Measurements from ENCODE around the gene SOX5.

The SOX5 gene

DNA sequence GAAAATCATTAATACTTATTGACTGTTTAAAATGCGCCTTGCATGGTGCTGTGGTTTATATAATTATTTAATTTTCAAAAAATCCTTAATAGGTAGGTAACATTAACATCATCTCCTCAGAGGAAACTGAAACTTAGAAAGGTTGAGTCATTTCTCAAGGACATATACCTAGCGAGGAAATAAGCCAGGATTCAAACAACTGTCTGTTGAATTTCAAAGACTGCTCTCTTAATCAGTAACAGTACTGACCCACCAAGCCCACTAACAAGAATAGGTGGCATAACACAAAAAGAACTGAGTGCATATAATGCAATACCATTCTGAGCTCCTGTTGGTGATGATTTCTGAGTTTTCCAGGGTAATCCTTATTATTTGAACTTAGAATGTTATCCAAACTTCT lies 174.3 kb downstream of the SOX5 start:
- DNase-seq (no peak), ATAC-seq (no peak)
- Mint-ChIP-seq H3K9me3 (peaks cover 4% of the 10 kb centered on the region), H3K27ac (no peak overlapping the region), H3K4me3 (no peak overlapping the region), H3K4me1 (no peaks in the 10 kb centered on the region), H3K36me3 (ENCODE audit: low read depth) (no peaks in the 10 kb centered on the region), H3K27me3 (no peaks in the 10 kb centered on the region)

DNA sequence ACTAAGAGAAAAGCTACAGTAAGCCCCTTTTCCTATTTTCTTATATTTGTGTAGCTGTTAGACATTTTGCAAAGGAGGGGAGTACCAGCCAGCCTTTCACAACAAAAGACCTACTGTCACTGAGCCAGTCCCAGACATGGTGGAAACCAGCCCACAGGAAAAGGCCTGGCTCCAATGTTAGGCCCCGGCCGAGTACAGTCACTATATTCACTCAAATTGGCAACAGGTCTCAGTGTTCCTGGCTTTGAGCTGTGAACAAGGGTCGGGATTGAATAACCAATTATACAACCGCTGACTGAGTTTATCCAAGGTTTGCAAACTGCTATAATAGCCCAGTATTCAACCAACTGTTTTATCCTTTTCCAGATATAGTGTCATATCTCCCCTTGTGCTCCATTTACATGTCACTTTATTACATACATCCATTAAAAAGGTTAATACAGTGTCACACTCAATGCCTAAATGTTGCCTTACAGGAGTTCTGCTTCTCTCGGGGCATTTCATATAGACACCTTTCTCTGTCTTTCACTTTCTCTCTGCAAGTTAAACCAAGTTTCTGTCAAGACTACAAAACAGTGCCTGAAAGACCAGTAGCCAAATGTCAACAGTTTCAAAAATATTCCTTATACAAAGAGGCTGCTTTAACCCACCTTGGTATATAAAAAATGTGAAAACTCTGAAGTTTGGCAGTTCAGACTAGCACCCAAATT lies 178.1 kb downstream of the SOX5 start:
- Mint-ChIP-seq H3K4me3 (no peak overlapping the region), H3K36me3 (ENCODE audit: low read depth) (no peaks in the 10 kb centered on the region), H3K27me3 (no peaks in the 10 kb centered on the region), H3K9me3 (peaks cover 4% of the 10 kb centered on the region), H3K27ac (no peak overlapping the region), H3K4me1 (no peaks in the 10 kb centered on the region)
- ATAC-seq, result no peak
- DNase-seq, result no peak

DNA sequence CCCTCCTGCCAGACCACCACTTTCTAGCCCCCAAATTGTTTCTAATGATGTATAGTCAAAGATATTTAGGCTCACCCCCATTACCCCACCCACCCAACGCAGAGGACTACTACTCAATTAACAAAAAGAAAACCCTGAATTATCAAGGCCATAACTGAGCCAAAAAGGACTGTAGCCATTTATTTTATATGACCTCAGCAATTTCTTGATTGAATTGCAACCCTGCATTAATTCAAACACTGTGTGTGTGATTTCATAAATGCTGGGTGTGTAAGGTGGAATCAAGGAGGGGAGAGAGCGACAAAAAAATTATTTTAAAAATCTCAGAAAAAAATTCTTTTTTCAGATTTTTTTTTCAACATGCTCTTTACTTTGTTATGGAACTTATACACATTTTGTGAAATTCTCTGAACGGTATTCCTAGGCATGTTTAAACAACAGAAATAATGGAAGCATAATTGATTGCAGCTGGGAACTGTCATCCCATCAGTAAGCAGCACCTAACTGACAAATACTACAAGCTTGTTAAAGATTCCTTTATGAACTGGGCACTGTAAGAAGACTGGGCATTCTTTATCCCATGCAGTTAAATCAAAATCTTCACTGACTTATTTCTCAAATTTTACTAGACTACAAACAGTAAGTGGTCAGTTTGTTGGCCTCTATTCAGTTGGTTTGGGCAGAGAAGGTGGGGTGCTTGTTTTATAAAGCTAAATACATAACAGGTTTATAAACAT lies 179.1 kb downstream of the SOX5 start:
- Mint-ChIP-seq H3K27me3 (no peaks in the 10 kb centered on the region), H3K27ac (no peak overlapping the region), H3K4me1 (no peaks in the 10 kb centered on the region), H3K4me3 (no peak overlapping the region), H3K36me3 (ENCODE audit: low read depth) (no peaks in the 10 kb centered on the region), H3K9me3 (peaks cover under 1% of the 10 kb centered on the region)
- no peak for ATAC-seq
- no peak for DNase-seq

DNA sequence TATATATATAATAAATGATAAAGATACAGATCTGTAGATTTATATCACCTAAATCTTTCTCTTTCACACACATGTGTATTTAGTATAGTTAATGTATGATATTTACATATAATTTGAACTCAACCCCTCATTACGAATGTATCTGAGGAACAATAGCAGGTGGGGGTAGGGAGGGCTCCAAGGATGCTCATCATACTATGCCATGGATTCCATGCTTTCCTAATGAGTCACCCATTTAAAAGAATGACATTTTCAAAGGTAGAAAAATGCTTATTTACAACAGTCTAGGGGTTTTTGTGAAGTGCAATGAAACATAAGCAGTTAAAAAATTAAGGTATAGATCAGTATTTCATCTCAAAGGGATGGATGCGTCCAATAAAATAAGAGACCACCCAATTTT lies 181.6 kb downstream of the SOX5 start:
- Mint-ChIP-seq H3K9me3 (no peaks in the 10 kb centered on the region), H3K27me3 (no peaks in the 10 kb centered on the region)
- ATAC-seq, result no peak

DNA sequence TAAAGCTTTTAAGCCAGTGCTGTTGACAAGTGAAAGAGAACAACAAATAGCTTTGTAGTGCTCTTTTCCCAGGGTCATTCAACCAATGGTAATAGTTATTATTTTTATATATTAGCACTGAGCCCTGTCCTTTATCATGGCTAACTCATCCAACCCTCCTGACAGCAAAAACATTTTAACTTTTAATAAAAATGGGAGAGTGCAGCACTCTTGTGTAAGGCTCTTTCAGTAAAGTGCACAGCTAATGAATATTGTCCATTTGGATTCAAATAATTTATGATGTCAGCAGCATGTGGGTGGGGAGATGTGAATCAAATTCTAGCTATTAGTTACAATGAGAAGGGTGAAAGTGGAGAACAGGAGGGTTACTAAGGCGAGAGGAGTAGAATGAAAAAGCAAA lies 185.7 kb downstream of the SOX5 start:
- Mint-ChIP-seq H3K27me3 (no peaks in the 10 kb centered on the region), H3K4me1 (no peaks in the 10 kb centered on the region), H3K4me3 (no peak overlapping the region), H3K9me3 (no peaks in the 10 kb centered on the region), H3K27ac (no peak overlapping the region), H3K36me3 (ENCODE audit: low read depth) (no peaks in the 10 kb centered on the region)
- DNase-seq, result no peak
- no peak for ATAC-seq

More for the DNA sequence above, 181.6 kb downstream of the SOX5 start:
- no peaks in the 10 kb centered on the region for H3K4me1 Mint-ChIP-seq
- no peaks in the 10 kb centered on the region for H3K36me3 Mint-ChIP-seq (ENCODE audit: low read depth)
- no peak overlapping the region for H3K27ac Mint-ChIP-seq
- no peak overlapping the region for H3K4me3 Mint-ChIP-seq
- DNase-seq, result no peak

DNA sequence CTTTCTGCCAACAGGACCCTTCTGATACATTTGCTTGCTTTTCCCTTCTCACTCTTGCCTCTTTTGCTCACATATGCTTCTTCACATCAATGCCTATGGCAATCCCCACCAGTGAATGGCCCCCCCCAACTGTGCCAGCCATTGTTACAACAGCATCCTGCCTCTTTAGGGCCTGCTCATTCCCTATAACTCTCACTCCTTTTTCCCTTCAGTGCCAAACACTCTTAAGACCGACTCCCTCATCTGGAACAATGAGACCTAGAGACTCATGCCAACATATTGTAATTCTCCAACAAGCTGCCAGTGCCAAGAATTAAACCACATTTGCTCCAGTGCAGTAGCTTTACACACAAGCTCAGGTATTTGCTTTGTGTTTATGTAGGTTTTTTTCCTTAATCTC lies 189.0 kb downstream of the SOX5 start:
- no peaks in the 10 kb centered on the region for H3K36me3 Mint-ChIP-seq (ENCODE audit: low read depth)
- ATAC-seq (no peak), DNase-seq (no peak)
- no peak overlapping the region for H3K27ac Mint-ChIP-seq
- H3K27me3 Mint-ChIP-seq, result no peaks in the 10 kb centered on the region
- no peaks in the 10 kb centered on the region for H3K4me1 Mint-ChIP-seq
- no peaks in the 10 kb centered on the region for H3K9me3 Mint-ChIP-seq
- H3K4me3 Mint-ChIP-seq, result no peak overlapping the region

DNA sequence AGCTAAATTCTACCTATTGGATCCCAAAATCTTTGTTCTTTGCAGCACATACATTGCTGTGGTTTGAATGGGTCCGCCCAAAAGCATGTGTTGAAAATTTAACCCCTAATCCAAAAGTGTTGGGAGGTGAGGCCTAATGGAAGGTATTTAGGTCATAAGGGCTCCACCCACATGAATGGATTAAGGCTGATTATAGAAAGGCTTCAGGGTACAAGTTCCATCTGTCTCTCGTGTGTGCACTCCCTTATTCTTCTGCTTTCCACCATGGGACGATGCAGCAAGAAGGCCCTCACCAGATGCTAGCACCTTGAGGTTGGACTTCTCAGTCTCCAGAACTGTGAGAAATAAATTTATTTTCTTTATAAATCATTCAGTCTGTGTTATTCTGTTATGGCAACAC lies 190.9 kb downstream of the SOX5 start:
- no peak overlapping the region for H3K4me3 Mint-ChIP-seq
- no peaks in the 10 kb centered on the region for H3K4me1 Mint-ChIP-seq
- DNase-seq (no peak), ATAC-seq (no peak)
- no peaks in the 10 kb centered on the region for H3K9me3 Mint-ChIP-seq
- H3K27ac Mint-ChIP-seq, result no peak overlapping the region
- no peaks in the 10 kb centered on the region for H3K36me3 Mint-ChIP-seq (ENCODE audit: low read depth)
- no peaks in the 10 kb centered on the region for H3K27me3 Mint-ChIP-seq

DNA sequence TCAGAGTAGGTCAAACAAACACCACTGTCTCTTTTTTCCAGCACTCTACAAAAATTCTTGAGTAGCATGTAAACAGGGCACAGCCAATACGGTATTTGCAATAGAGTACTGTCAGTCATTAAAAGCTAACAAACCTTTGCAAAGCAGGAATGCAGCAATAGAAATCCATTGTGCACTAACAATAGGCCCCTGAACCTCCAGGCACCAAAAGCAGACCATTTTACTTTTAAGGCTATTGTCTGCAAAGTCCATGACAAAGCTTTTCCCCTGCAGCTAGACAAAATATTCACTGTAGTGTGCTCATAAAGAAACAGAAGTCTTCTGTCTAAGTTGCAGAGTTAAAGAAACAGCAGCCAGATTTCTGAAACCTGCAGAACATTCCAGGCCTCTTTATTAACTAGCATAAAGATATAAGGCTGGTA lies 191.9 kb downstream of the SOX5 start:
- no peak for DNase-seq
- no peak for ATAC-seq
- H3K27ac Mint-ChIP-seq, result no peak overlapping the region
- H3K27me3 Mint-ChIP-seq, result no peaks in the 10 kb centered on the region
- H3K4me1 Mint-ChIP-seq, result no peaks in the 10 kb centered on the region
- no peak overlapping the region for H3K4me3 Mint-ChIP-seq
- H3K9me3 Mint-ChIP-seq, result no peaks in the 10 kb centered on the region
- no peaks in the 10 kb centered on the region for H3K36me3 Mint-ChIP-seq (ENCODE audit: low read depth)

DNA sequence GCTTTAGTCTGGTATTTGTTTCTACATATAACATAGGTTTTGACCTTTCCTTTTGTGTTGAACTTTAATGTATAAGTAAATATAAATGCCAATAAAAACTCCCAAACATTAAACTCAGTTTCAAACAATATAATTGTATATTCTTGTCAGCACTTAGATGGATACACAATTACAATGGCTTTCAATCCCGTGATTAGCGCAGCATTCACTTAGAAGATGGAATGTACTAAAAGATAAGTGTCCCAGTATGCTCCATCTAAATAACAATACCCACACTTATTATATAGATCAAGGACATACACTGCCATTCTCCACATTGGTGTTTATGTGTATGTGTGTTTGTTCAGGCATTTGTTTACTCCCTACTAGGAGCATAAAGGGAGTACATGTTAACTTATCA lies 193.1 kb downstream of the SOX5 start:
- ATAC-seq (no peak), DNase-seq (no peak)
- Mint-ChIP-seq H3K27me3 (no peaks in the 10 kb centered on the region), H3K4me3 (no peak overlapping the region), H3K36me3 (ENCODE audit: low read depth) (no peaks in the 10 kb centered on the region), H3K4me1 (no peaks in the 10 kb centered on the region), H3K9me3 (no peaks in the 10 kb centered on the region), H3K27ac (no peak overlapping the region)

DNA sequence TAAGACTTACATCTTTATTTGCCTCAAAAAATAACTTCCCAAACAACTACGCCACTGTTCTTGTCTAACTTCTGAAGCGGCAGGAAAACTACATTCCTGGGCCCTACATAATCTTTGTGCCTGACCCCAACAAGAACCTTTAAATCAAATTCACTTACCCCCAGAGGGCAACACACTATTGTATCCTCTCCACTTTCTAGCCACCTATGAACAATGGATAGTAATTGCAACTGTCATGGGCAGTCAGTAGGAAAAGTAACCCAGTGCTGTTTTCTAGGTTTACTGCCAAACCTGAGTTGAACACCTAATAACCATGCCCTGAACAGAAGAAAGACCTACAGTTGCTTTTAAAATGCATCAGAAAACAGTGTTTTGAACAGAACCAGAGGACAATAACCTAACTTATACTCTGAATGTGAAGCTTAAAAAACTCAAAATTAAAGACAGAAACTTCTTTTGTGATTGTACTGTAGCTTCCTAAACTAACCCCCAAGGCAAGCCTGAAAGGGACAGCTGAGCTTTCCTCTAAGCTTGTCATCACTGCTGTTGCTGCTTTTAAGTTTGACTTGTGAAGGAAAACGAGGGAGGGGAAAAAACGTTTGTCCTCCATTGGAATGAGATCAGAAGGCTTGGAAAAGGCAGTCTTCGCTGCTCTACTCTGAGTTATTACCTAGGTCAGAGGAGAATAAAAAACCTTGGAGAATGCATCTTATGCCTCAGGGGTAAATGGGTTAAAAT lies 195.7 kb downstream of the SOX5 start:
- Mint-ChIP-seq H3K27me3 (no peaks in the 10 kb centered on the region), H3K4me1 (no peaks in the 10 kb centered on the region), H3K36me3 (ENCODE audit: low read depth) (no peaks in the 10 kb centered on the region), H3K9me3 (no peaks in the 10 kb centered on the region), H3K27ac (no peak overlapping the region), H3K4me3 (no peak overlapping the region)
- ATAC-seq (no peak), DNase-seq (no peak)

DNA sequence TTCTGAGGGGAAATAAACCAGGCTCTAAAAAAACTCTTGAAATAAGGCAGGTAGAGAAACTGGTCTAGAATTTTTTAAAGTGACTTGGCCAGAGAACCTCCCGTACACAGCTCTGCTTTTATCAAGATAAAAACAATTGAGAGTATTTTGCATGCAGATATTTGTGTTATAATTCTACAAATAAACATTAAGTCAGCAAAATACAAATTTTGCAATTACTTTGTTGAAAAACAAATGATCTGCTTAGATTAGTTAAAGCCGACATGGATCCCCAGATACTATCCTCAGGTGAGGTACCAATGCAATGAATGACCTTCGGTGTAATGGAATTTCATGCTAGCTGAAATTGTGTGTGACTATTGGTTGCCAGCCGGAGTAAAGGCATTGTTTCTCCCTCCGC lies 197.2 kb downstream of the SOX5 start:
- H3K9me3 Mint-ChIP-seq, result peaks cover 2% of the 10 kb centered on the region
- no peaks in the 10 kb centered on the region for H3K27me3 Mint-ChIP-seq
- ATAC-seq (no peak), DNase-seq (no peak)
- H3K4me3 Mint-ChIP-seq, result no peak overlapping the region
- no peak overlapping the region for H3K27ac Mint-ChIP-seq
- no peaks in the 10 kb centered on the region for H3K4me1 Mint-ChIP-seq
- H3K36me3 Mint-ChIP-seq (ENCODE audit: low read depth), result no peaks in the 10 kb centered on the region

DNA sequence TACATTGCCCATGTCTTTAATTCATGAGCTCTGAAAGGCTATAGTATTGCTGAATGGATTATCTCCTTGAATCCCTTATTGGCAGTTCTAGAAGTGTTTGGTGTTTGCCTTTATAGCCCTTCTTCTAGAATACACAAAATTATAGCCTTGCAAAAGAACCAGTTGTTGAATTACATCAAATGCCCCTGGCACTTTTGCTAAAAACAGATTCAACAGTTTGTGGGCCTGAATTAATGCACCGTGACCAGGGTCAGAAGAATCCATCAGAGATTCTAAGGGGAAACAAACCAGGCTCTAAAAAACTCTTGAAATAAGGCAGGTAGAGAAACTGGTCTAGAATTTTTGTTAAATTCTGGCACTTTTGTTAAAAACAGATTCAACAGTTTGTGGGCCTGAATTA lies 197.8 kb downstream of the SOX5 start:
- peaks cover 8% of the 10 kb centered on the region for H3K9me3 Mint-ChIP-seq
- no peak overlapping the region for H3K4me3 Mint-ChIP-seq
- ATAC-seq (no peak), DNase-seq (no peak)
- H3K36me3 Mint-ChIP-seq (ENCODE audit: low read depth), result no peaks in the 10 kb centered on the region
- H3K4me1 Mint-ChIP-seq, result no peaks in the 10 kb centered on the region
- H3K27ac Mint-ChIP-seq, result no peak overlapping the region
- no peaks in the 10 kb centered on the region for H3K27me3 Mint-ChIP-seq

DNA sequence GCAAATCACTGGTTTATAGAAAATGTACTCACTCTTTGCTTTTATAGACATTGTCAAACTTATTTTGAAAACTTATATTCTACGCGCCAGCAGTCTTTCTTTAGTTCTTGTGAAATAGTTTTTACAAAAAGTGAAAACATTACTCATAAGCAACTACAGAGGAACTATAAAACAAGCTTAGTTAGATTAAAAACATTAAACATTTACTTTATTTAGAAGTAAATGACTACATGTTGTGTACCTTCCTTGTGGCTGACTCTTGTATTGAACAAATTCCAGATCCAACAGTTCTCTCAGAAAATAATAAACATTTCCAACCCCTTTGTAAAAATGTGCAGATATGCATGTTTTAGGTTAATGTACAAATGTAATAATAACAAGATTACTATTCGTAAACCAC lies 198.5 kb downstream of the SOX5 start:
- ATAC-seq (no peak), DNase-seq (no peak)
- H3K4me1 Mint-ChIP-seq, result no peaks in the 10 kb centered on the region
- H3K4me3 Mint-ChIP-seq, result no peak overlapping the region
- H3K9me3 Mint-ChIP-seq, result peaks cover 8% of the 10 kb centered on the region
- H3K27ac Mint-ChIP-seq, result no peak overlapping the region
- H3K36me3 Mint-ChIP-seq (ENCODE audit: low read depth), result no peaks in the 10 kb centered on the region
- no peaks in the 10 kb centered on the region for H3K27me3 Mint-ChIP-seq

DNA sequence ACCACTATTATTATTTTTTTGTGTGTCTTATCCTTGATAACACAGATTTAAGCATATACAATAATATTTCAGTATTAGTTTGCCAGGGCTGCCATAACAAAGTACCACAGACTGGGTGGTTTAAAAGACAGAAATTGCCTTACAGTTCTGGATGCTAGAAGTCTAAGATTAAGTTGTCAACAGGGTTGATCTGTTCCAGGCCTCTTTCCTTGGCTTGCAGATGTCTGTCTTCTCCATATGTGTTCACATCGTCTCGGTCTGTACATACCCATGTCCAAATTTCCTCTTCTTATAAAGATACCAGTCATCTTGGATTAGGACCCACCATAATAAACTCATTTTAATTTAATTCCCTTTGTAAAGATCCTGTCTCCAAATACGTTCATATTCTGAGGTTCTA lies 204.8 kb downstream of the SOX5 start:
- Mint-ChIP-seq H3K36me3 (ENCODE audit: low read depth) (no peaks in the 10 kb centered on the region), H3K27ac (no peak overlapping the region), H3K9me3 (peaks cover 12% of the 10 kb centered on the region), H3K27me3 (no peaks in the 10 kb centered on the region), H3K4me3 (no peak overlapping the region), H3K4me1 (no peaks in the 10 kb centered on the region)
- ATAC-seq, result no peak
- DNase-seq, result no peak

DNA sequence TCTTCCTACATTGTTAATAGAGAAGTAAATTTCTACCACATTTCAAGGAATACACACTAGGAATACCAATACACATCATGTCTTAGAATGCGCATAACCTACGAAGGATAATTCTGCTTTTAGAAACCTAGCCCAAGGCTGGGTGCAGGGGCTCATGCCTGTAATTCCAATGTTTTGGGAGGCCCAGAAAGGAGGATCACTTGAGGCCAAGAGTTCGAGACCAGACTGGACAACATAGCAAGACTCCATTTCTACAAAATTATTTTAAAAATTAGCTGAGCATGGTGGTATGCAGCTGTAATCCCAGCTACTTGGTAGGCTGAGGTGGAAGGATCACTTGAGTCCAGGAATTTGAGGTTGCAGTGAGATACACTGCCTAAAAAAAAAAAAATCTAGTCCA lies 206.9 kb downstream of the SOX5 start:
- H3K4me1 Mint-ChIP-seq, result no peaks in the 10 kb centered on the region
- H3K4me3 Mint-ChIP-seq, result no peak overlapping the region
- no peaks in the 10 kb centered on the region for H3K36me3 Mint-ChIP-seq (ENCODE audit: low read depth)
- DNase-seq (no peak), ATAC-seq (no peak)
- H3K9me3 Mint-ChIP-seq, result peaks cover 15% of the 10 kb centered on the region
- H3K27ac Mint-ChIP-seq, result no peak overlapping the region
- no peaks in the 10 kb centered on the region for H3K27me3 Mint-ChIP-seq
